ENCODE data around the gene ZNF175.

The ZNF175 gene

GRCh38 chr19:51564791-51565190, 6.3 kb upstream of the ZNF175 start:
- no peaks in the 10 kb centered on the region for H3K9me3 ChIP-seq
- H3K27ac ChIP-seq, result no peak overlapping the region
- peaks cover 91% of the 10 kb centered on the region for H3K27me3 ChIP-seq
- no peaks in the 10 kb centered on the region for H3K4me1 ChIP-seq (ENCODE audit: control insufficient read depth in 1 of 2, insufficient read depth in 1 of 2, low read depth in 1 of 2, low read length in 1 of 2)
- no peaks in the 10 kb centered on the region for H3K36me3 ChIP-seq
- no peak overlapping the region for H3K4me3 ChIP-seq (ENCODE audit: low read depth in 1 of 2, low read length in 1 of 2)
- TF ChIP-seq, protein P1, sequence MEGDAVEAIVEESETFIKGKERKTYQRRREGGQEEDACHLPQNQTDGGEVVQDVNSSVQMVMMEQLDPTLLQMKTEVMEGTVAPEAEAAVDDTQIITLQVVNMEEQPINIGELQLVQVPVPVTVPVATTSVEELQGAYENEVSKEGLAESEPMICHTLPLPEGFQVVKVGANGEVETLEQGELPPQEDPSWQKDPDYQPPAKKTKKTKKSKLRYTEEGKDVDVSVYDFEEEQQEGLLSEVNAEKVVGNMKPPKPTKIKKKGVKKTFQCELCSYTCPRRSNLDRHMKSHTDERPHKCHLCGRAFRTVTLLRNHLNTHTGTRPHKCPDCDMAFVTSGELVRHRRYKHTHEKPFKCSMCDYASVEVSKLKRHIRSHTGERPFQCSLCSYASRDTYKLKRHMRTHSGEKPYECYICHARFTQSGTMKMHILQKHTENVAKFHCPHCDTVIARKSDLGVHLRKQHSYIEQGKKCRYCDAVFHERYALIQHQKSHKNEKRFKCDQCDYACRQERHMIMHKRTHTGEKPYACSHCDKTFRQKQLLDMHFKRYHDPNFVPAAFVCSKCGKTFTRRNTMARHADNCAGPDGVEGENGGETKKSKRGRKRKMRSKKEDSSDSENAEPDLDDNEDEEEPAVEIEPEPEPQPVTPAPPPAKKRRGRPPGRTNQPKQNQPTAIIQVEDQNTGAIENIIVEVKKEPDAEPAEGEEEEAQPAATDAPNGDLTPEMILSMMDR (IDR thresholded peaks at IDR 0.05), result no peak

GRCh38 chr19:51565583-51565982, 5.5 kb upstream of the ZNF175 start:
- Histone ChIP-seq H3K27ac (no peak overlapping the region), H3K9me3 (no peaks in the 10 kb centered on the region), H3K36me3 (no peaks in the 10 kb centered on the region), H3K27me3 (peaks cover 91% of the 10 kb centered on the region), H3K4me1 (ENCODE audit: control insufficient read depth in 1 of 2, insufficient read depth in 1 of 2, low read depth in 1 of 2, low read length in 1 of 2) (peaks cover under 1 to 2% of the 10 kb centered on the region in 2 experiments), H3K4me3 (ENCODE audit: low read depth in 1 of 2, low read length in 1 of 2) (no peak overlapping the region)
- TF ChIP-seq, protein P1 (IDR thresholded peaks at IDR 0.05), result no peak

DNA sequence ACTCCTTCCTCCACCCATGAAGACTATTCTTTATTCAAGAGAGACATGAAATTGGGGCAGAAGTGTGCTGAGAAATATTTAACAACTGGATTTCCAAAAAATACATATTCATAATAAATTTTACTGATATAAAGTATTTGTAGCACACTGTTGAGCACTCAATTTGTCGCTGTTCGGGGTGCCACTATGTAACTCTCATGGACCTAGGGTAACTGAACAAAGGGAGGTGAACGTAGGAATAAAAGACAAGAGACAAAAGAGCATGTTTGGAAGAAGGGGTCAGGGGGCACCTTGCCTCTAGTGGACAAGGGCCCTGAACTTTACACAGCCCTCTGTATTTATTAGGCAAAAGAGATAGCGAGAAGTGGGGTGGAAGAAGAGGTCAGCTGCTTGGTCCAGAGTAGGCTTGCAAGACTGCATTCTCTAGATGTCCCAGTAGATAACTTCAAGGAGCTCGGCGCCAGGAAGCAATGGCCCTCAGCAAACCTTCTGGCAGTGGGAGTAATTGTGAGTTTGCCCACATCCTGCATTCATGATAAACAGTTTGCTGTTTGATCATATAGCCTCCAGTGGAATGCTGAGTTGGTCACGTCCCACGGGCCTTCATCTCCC, 4.5 kb upstream of the ZNF175 start:
- H3K27ac ChIP-seq, result no peak overlapping the region
- no peaks in the 10 kb centered on the region for H3K9me3 ChIP-seq
- peaks cover 85% of the 10 kb centered on the region for H3K27me3 ChIP-seq
- peaks cover 7 to 12% of the 10 kb centered on the region in 2 experiments for H3K4me1 ChIP-seq (ENCODE audit: control insufficient read depth in 1 of 2, insufficient read depth in 1 of 2, low read depth in 1 of 2, low read length in 1 of 2)
- H3K36me3 ChIP-seq, result no peaks in the 10 kb centered on the region
- H3K4me3 ChIP-seq (ENCODE audit: low read depth in 1 of 2, low read length in 1 of 2), result no peak overlapping the region
- TF ChIP-seq, protein P1 (IDR thresholded peaks at IDR 0.05), result no peak

DNA sequence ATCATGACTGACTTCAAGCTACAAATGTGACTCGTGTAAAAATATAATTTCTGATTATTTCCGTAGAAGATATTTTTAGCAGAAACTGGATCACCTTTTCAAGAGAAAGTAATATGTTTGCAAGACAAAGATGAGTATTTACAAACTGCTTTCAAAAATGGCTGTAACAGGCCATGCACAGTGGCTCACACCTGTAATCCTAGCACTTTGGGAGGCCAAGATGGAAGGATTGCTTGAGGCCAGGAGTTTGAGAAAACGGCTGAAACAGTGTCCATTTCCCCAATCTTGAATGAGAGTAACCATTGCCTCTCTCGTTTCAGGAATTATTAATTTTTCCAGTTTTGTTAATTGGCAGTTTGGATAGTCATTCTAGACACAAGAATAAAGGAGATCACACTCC, 3.5 kb upstream of the ZNF175 start:
- TF ChIP-seq, protein P1 (IDR thresholded peaks at IDR 0.05), result no peak

GRCh38 chr19:51568456-51568855, 2.6 kb upstream of the ZNF175 start:
- Histone ChIP-seq H3K36me3 (no peaks in the 10 kb centered on the region), H3K9me3 (no peaks in the 10 kb centered on the region), H3K4me1 (ENCODE audit: control insufficient read depth in 1 of 2, insufficient read depth in 1 of 2, low read depth in 1 of 2, low read length in 1 of 2) (peaks cover 7 to 16% of the 10 kb centered on the region in 2 experiments), H3K27me3 (peaks cover 73% of the 10 kb centered on the region), H3K27ac (no peak overlapping the region), H3K4me3 (ENCODE audit: low read depth in 1 of 2, low read length in 1 of 2) (no peak overlapping the region)
- TF ChIP-seq, protein P1 (IDR thresholded peaks at IDR 0.05), result no peak

More for the DNA sequence above, 3.5 kb upstream of the ZNF175 start:
- H3K27me3 ChIP-seq, result peaks cover 79% of the 10 kb centered on the region
- no peaks in the 10 kb centered on the region for H3K9me3 ChIP-seq
- no peak overlapping the region for H3K27ac ChIP-seq
- H3K4me1 ChIP-seq (ENCODE audit: control insufficient read depth in 1 of 2, insufficient read depth in 1 of 2, low read depth in 1 of 2, low read length in 1 of 2), result peaks cover 7 to 16% of the 10 kb centered on the region in 2 experiments
- H3K36me3 ChIP-seq, result no peaks in the 10 kb centered on the region
- H3K4me3 ChIP-seq (ENCODE audit: low read depth in 1 of 2, low read length in 1 of 2), result no peak overlapping the region
